HepG2 (cell line): ENCODE results near the gene MAPKAPK3. TPM values are rescaled to one million over a fixed set of nuclear protein-coding genes. Genes with fewer than 3 reads are reported as not detected.

ENCODE experiments used
- ELF3 ChIP-seq: IDR thresholded peaks from 2 replicates; pipeline ENCODE4 v1.6.1; 2016; ENCODE audit warnings: missing genetic modification reagents, missing compliant biosample characterization
- ESRRA ChIP-seq: sonication (generic); formaldehyde crosslinking; IDR thresholded peaks from 2 replicates; pipeline ENCODE4 v1.5.1; 2020; ENCODE audit warnings: mild to moderate bottlenecking, low read depth, missing genetic modification reagents
- HNRNPK ChIP-seq: fragments of 200-400 bp; formaldehyde crosslinking; IDR thresholded peaks from 2 replicates; pipeline ENCODE4 v1.6.1; 2018; ENCODE audit warnings: low read length, low read depth, moderate library complexity, mild to moderate bottlenecking; ENCODE audit not compliant: poor library complexity, severe bottlenecking
- HOXA5 ChIP-seq: sonication (generic); formaldehyde crosslinking; IDR thresholded peaks from 2 replicates; pipeline ENCODE4 v1.4.0; 2020; ENCODE audit warnings: missing genetic modification reagents
- KDM5B ChIP-seq: sonication (generic); formaldehyde crosslinking; IDR thresholded peaks from 2 replicates; pipeline ENCODE4 v1.4.0; 2020; ENCODE audit warnings: missing genetic modification reagents, mild to moderate bottlenecking, borderline replicate concordance
- KIAA2018 ChIP-seq: sonication (generic); formaldehyde crosslinking; IDR thresholded peaks from 2 replicates; pipeline ENCODE4 v1.5.0; 2020; ENCODE audit warnings: mild to moderate bottlenecking, missing genetic modification reagents, borderline replicate concordance
- KLF6 ChIP-seq: IDR thresholded peaks from 2 replicates; pipeline ENCODE4 v1.8.0; 2016; ENCODE audit warnings: missing biosample characterization, missing genetic modification reagents
- MAF1 ChIP-seq: sonication (generic); formaldehyde crosslinking; IDR thresholded peaks from 2 replicates; pipeline ENCODE4 v1.5.0; 2020; ENCODE audit warnings: missing genetic modification reagents, borderline replicate concordance
- MEIS2 ChIP-seq: sonication (generic); formaldehyde crosslinking; IDR thresholded peaks from 2 replicates; pipeline ENCODE4 v1.9.0; 2021; ENCODE audit warnings: mild to moderate bottlenecking, missing genetic modification reagents
- POLR2A ChIP-seq, 2 experiments: IDR thresholded peaks; 2 replicates each; pipeline ENCODE4 v1.6.1; 2011; ENCODE audit warnings: low read depth in 2 of 2, low read length in 2 of 2, mild to moderate bottlenecking in 1 of 2, moderate library complexity in 1 of 2; ENCODE audit not compliant: insufficient read depth in 1 of 2
- SIX4 ChIP-seq: sonication (generic); formaldehyde crosslinking; IDR thresholded peaks from 2 replicates; pipeline ENCODE4 v1.4.0; 2020; ENCODE audit warnings: missing genetic modification reagents
- THAP8 ChIP-seq: sonication (generic); formaldehyde crosslinking; IDR thresholded peaks from 2 replicates; pipeline ENCODE4 v1.5.1; 2020; ENCODE audit warnings: missing genetic modification reagents, mild to moderate bottlenecking, borderline replicate concordance
- TOPORS ChIP-seq: sonication (generic); formaldehyde crosslinking; IDR thresholded peaks from 2 replicates; pipeline ENCODE4 v1.8.0; 2023; ENCODE audit warnings: mild to moderate bottlenecking, missing genetic modification reagents
- YEATS2 ChIP-seq: sonication (generic); formaldehyde crosslinking; IDR thresholded peaks from 2 replicates; pipeline ENCODE4 v1.4.0; 2020; ENCODE audit warnings: missing genetic modification reagents, borderline replicate concordance
- ZC3H13 ChIP-seq: sonication (generic); formaldehyde crosslinking; IDR thresholded peaks from 2 replicates; pipeline ENCODE4 v1.8.1; 2023; ENCODE audit warnings: mild to moderate bottlenecking, missing genetic modification reagents, moderate library complexity
- ZGPAT ChIP-seq: IDR thresholded peaks from 2 replicates; pipeline ENCODE4 v1.6.1; 2016; ENCODE audit warnings: mild to moderate bottlenecking
- ZNF329 ChIP-seq: sonication (generic); formaldehyde crosslinking; IDR thresholded peaks from 2 replicates; pipeline ENCODE4 v1.9.0; 2021; ENCODE audit warnings: low read depth, mild to moderate bottlenecking, missing genetic modification reagents
- ZNF572 ChIP-seq: sonication (generic); formaldehyde crosslinking; IDR thresholded peaks from 2 replicates; pipeline ENCODE4 v1.5.1; 2020; ENCODE audit warnings: mild to moderate bottlenecking, missing genetic modification reagents
- ZNF619 ChIP-seq: sonication (generic); formaldehyde crosslinking; IDR thresholded peaks from 2 replicates; pipeline ENCODE4 v1.4.0; 2020; ENCODE audit warnings: mild to moderate bottlenecking, missing genetic modification reagents
- ZNF737 ChIP-seq: sonication (generic); formaldehyde crosslinking; IDR thresholded peaks from 2 replicates; pipeline ENCODE4 v1.5.0; 2020; ENCODE audit warnings: missing genetic modification reagents, mild to moderate bottlenecking, borderline replicate concordance
- polyA plus RNA-seq, 8 experiments: library from polyadenylated mRNA; depleted of rRNA in 3 of 8; stranded (reverse) in 7 of 8; unstranded in 1 of 8; fragments of >200 nt; fragmentation: Illumina TruSeq in 4 of 8; extraction: Trizol in 4 of 8; gene quantifications; 2 replicates each; pipeline versions ENCODE4 v1.2.1 to v1.2.3, GENCODE V29; 2011 to 2016; ENCODE audit warnings: low read depth in 4 of 8, missing spikeins in 1 of 8, mixed read lengths in 1 of 8; ENCODE audit not compliant: insufficient read depth in 1 of 8
- total RNA-seq, 5 experiments: library from RNA; depleted of rRNA; stranded (reverse); fragments of >200 nt; fragmentation: Illumina TruSeq; extraction: Trizol; gene quantifications; 2 replicates each; pipeline ENCODE4 v1.2.3, GENCODE V29; 2016; ENCODE audit warnings: low read depth in 1 of 5

MAPKAPK3 gene
- total and polyA plus RNA-seq, 2 of the 13 experiments (the other 11 are each of a cell fraction or from before 2014, with no cell fraction given), result 39.9 to 41.2 TPM

- TF ChIP-seq THAP8 (no peak), ZNF572 (CRISPR knock-in tag) (peak; percentile 94; the same call in 1 of the 2 replicates), ZNF619 (0 out of 2 replicates have a peak, but pooled peaks have one; percentile 39), ZNF329 (CRISPR knock-in tag) (no peak; the same call in 1 of the 2 replicates), ESRRA (CRISPR knock-in tag) (no peak; the same call in 1 of the 2 replicates), ZGPAT (CRISPR knock-in tag) (peak; percentile 90), MEIS2 (0 out of 2 replicates have a peak, but pooled peaks have one; percentile 42), TOPORS (CRISPR knock-in tag) (no peak), KLF6 (CRISPR knock-in tag) (peak; percentile 82; the same call in 1 of the 2 replicates), KIAA2018 (no peak), YEATS2 (CRISPR knock-in tag) (peak; percentile 94), ZC3H13 (CRISPR knock-in tag) (no peak), SIX4 (CRISPR knock-in tag) (peak; percentile 27; the same call in 1 of the 2 replicates), MAF1 (CRISPR knock-in tag) (no peak), HOXA5 (CRISPR knock-in tag) (peak; percentile 73; the same call in 1 of the 2 replicates), HNRNPK (no peak), POLR2A (IDR thresholded peaks at IDR 0.05; ENCODE audit: insufficient read depth in 1 of 2, low read depth in 2 of 2, low read length in 2 of 2) (no peak; a peak in 2 of 4 replicates), ELF3 (CRISPR knock-in tag) (peak; percentile 35; the same call in 1 of the 2 replicates), ZNF737 (CRISPR knock-in tag) (no peak), KDM5B (CRISPR knock-in tag) (no peak; the same call in 1 of the 2 replicates)
These were observed 47.8 kb upstream of the MAPKAPK3 start, which contains the start of gene HEMK1 (continued) for GRCh38 chr3:50568947-50569749.
